Neural progenitor cell (in vitro differentiated cells): ENCODE results near the gene PARP8. TPM values are rescaled to one million over a fixed set of nuclear protein-coding genes. Genes with fewer than 3 reads are reported as not detected.

ENCODE experiments used
- DNase-seq: peaks from one replicate; pipeline ENCODE4 v3.0.0-alpha.2; 2016; ENCODE audit warnings: low spot score
- H2AFZ ChIP-seq: fragments of 200-600 bp; sonication (generic); replicated peaks from 2 replicates; pipeline ENCODE4 v1.6.1; 2016; ENCODE audit warnings: antibody characterized with exemption
- H3F3A ChIP-seq: fragments of 200-600 bp; sonication (generic); 2 replicates; pipeline ENCODE4 v1.6.1; 2016; ENCODE audit warnings: antibody characterized with exemption, low read depth
- H3K27ac ChIP-seq: fragments of 200-600 bp; sonication (generic); 2 replicates; pipeline ENCODE4 v1.5.1; 2016; ENCODE audit warnings: mild to moderate bottlenecking
- H3K27me3 ChIP-seq: fragments of 200-600 bp; sonication (generic); 2 replicates; pipeline ENCODE4 v1.6.1; 2016; ENCODE audit warnings: mild to moderate bottlenecking, moderate library complexity
- H3K36me3 ChIP-seq: fragments of 200-600 bp; sonication (generic); 2 replicates; pipeline ENCODE4 v1.5.1; 2016
- H3K4me1 ChIP-seq: fragments of 200-600 bp; sonication (generic); 2 replicates; pipeline ENCODE4 v1.6.1; 2016; ENCODE audit warnings: mixed run types
- H3K4me2 ChIP-seq: fragments of 200-600 bp; sonication (generic); 2 replicates; pipeline ENCODE4 v1.6.1; 2016
- H3K4me3 ChIP-seq: fragments of 200-600 bp; sonication (generic); 2 replicates; pipeline ENCODE4 v1.5.1; 2016
- H3K79me2 ChIP-seq: fragments of 200-600 bp; sonication (generic); 2 replicates; pipeline ENCODE4 v1.6.1; 2016; ENCODE audit warnings: low read depth
- H3K9ac ChIP-seq: fragments of 200-600 bp; sonication (generic); 2 replicates; pipeline ENCODE4 v1.6.1; 2016
- H3K9me3 ChIP-seq: fragments of 200-600 bp; sonication (generic); 2 replicates; pipeline ENCODE4 v1.5.1; 2016; ENCODE audit warnings: low read depth
- H4K20me1 ChIP-seq: fragments of 200-600 bp; sonication (generic); 2 replicates; pipeline ENCODE4 v1.6.1; 2016; ENCODE audit warnings: low read depth
- H3K27ac Mint-ChIP-seq: 3 replicates; pipeline ENCODE4 v1.8.0; 2021; ENCODE audit warnings: mixed read lengths
- H3K27me3 Mint-ChIP-seq: 2 replicates; pipeline ENCODE4 v1.8.0; 2022; ENCODE audit warnings: low read depth, mild to moderate bottlenecking, inconsistent platforms, moderate library complexity, mixed read lengths; ENCODE audit not compliant: insufficient read depth
- H3K36me3 Mint-ChIP-seq: 3 replicates; pipeline ENCODE4 v1.8.0; 2021; ENCODE audit warnings: mixed read lengths
- H3K4me1 Mint-ChIP-seq: 3 replicates; pipeline ENCODE4 v1.8.0; 2021; ENCODE audit warnings: mixed read lengths
- H3K4me3 Mint-ChIP-seq: 3 replicates; pipeline ENCODE4 v1.8.0; 2021; ENCODE audit warnings: mild to moderate bottlenecking, moderate library complexity, mixed read lengths
- H3K9me3 Mint-ChIP-seq: 3 replicates; pipeline ENCODE4 v1.8.0; 2020; ENCODE audit warnings: mixed read lengths
- EZH2 ChIP-seq: fragments of 200-600 bp; sonication (generic); IDR thresholded peaks from 2 replicates; pipeline ENCODE4 v1.6.1; 2017; ENCODE audit warnings: antibody characterized with exemption, mild to moderate bottlenecking, moderate library complexity
- EZH2phosphoT487 ChIP-seq: fragments of 200-600 bp; sonication (generic); IDR thresholded peaks from 2 replicates; pipeline ENCODE4 v1.6.1; 2017; ENCODE audit warnings: antibody characterized with exemption
- total RNA-seq: library from RNA; depleted of rRNA; stranded (reverse); fragments of >200 nt; gene quantifications from 2 replicates; pipeline ENCODE4 v1.2.3, GENCODE V29; 2015; ENCODE audit warnings: low replicate concordance
- TF ChIP-seq, protein P1 (sequence below): fragments of 200-600 bp; sonication (generic); IDR thresholded peaks from 2 replicates; pipeline ENCODE4 v1.5.1; 2017; ENCODE audit warnings: antibody characterized with exemption, mild to moderate bottlenecking

The PARP8 gene
- total RNA-seq, 1 donor from 2014 or later: 38.9 TPM

DNA sequence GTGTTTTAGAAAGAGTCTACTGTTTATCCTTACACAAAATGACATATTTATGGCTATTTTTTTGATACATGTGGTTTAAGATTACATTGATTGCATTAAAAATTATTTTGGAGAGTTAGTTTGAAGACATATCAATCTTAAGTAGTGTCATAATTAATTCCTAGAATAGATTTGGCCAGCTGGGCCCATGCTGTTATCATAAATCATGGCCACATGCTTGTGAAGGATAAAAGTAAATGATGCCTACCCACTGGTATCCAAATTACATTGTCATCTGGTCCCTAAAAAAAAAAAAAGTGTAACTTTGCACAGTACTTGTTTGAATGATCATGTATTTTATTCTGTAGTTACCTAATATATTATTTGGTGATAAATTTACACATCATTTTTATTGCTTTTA lies 96.9 kb downstream of the PARP8 start:
- Histone ChIP-seq H3K9me3 (no peaks in the 10 kb centered on the region), H3F3A (no peaks in the 10 kb centered on the region), H3K27ac (peak overlapping the region; percentile 44), H3K4me3 (no peak overlapping the region), H3K4me2 (peak overlapping the region; percentile 11), H3K27me3 (no peaks in the 10 kb centered on the region), H3K9ac (no peak overlapping the region), H3K36me3 (no peaks in the 10 kb centered on the region), H3K4me1 (peaks cover 12% of the 10 kb centered on the region), H3K79me2 (peaks cover 2% of the 10 kb centered on the region), H2AFZ (no peak overlapping the region), H4K20me1 (no peaks in the 10 kb centered on the region)
- Mint-ChIP-seq H3K36me3 (peaks cover 13% of the 10 kb centered on the region), H3K27ac (no peak overlapping the region), H3K4me3 (no peak overlapping the region), H3K9me3 (no peaks in the 10 kb centered on the region), H3K27me3 (no peaks in the 10 kb centered on the region), H3K4me1 (peaks cover 8% of the 10 kb centered on the region)
- DNase-seq: no peak
- no peak for TF ChIP-seq EZH2
- no peak for TF ChIP-seq EZH2phosphoT487
- TF ChIP-seq, protein P1, sequence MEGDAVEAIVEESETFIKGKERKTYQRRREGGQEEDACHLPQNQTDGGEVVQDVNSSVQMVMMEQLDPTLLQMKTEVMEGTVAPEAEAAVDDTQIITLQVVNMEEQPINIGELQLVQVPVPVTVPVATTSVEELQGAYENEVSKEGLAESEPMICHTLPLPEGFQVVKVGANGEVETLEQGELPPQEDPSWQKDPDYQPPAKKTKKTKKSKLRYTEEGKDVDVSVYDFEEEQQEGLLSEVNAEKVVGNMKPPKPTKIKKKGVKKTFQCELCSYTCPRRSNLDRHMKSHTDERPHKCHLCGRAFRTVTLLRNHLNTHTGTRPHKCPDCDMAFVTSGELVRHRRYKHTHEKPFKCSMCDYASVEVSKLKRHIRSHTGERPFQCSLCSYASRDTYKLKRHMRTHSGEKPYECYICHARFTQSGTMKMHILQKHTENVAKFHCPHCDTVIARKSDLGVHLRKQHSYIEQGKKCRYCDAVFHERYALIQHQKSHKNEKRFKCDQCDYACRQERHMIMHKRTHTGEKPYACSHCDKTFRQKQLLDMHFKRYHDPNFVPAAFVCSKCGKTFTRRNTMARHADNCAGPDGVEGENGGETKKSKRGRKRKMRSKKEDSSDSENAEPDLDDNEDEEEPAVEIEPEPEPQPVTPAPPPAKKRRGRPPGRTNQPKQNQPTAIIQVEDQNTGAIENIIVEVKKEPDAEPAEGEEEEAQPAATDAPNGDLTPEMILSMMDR: no peak

DNA sequence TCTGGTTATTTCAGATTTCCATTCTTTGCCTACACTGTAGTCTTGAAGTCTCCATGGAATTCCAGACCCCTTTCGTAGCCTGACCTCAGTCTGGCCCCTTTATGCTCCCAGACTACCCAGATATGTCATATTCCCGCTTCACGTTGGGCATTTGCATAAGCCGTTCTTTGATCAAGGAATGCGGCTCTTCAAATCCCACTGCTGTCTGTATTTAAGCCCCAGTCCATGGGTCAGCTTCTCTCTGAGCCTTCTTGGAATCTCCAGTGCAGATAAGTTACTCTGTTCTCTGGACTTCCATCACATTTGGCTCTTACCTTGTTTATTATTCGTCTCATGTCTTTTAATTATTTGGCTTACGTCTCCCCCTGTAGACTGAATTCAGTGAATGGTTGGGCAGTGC lies 97.4 kb downstream of the PARP8 start:
- no peaks in the 10 kb centered on the region for H3F3A ChIP-seq
- Mint-ChIP-seq H3K4me1 (peaks cover 8% of the 10 kb centered on the region), H3K9me3 (no peaks in the 10 kb centered on the region), H3K4me3 (no peak overlapping the region), H3K27ac (peak overlapping the region; percentile 22), H3K27me3 (no peaks in the 10 kb centered on the region), H3K36me3 (peaks cover 13% of the 10 kb centered on the region)
- H3K4me1 ChIP-seq: peaks cover 12% of the 10 kb centered on the region
- H3K4me3 ChIP-seq: no peak overlapping the region
- DNase-seq: peak; percentile 49
- H3K27me3 ChIP-seq: no peaks in the 10 kb centered on the region
- no peak overlapping the region for H2AFZ ChIP-seq
- TF ChIP-seq, protein P1: peak; percentile 13
- no peak for TF ChIP-seq EZH2phosphoT487
- no peak for TF ChIP-seq EZH2
- H3K4me2 ChIP-seq: peak overlapping the region; percentile 11
- H3K27ac ChIP-seq: peak overlapping the region; percentile 44
- H3K9me3 ChIP-seq: no peaks in the 10 kb centered on the region
- no peaks in the 10 kb centered on the region for H3K36me3 ChIP-seq
- H4K20me1 ChIP-seq: no peaks in the 10 kb centered on the region
- H3K79me2 ChIP-seq: peaks cover 2% of the 10 kb centered on the region
- H3K9ac ChIP-seq: no peak overlapping the region

DNA sequence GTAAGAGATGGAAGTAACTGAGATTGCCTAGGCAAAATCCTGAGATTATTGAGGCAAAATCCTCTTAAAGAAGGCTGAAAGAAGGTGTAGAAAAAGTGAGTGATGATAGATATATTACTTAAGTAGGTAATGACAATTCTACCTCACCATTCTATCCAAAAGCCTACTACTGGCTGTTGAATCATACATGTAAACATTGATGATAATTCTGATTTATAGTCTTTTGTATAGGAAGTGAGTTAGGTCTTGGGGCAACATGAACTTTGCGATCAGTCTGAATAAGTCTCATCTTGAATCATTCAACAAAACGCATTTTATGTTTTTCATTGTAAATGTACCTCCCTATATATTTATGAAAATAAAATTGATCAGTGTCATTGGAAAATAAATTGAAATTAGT lies 99.6 kb downstream of the PARP8 start:
- Mint-ChIP-seq H3K27ac (no peak overlapping the region), H3K4me3 (no peak overlapping the region), H3K36me3 (peaks cover 13% of the 10 kb centered on the region), H3K4me1 (peaks cover 8% of the 10 kb centered on the region), H3K27me3 (no peaks in the 10 kb centered on the region), H3K9me3 (no peaks in the 10 kb centered on the region)
- H3K9ac ChIP-seq: no peak overlapping the region
- no peaks in the 10 kb centered on the region for H3K36me3 ChIP-seq
- no peaks in the 10 kb centered on the region for H4K20me1 ChIP-seq
- peaks cover 12% of the 10 kb centered on the region for H3K4me1 ChIP-seq
- H3K79me2 ChIP-seq: no peaks in the 10 kb centered on the region
- no peaks in the 10 kb centered on the region for H3K9me3 ChIP-seq
- H3F3A ChIP-seq: no peaks in the 10 kb centered on the region
- TF ChIP-seq, protein P1: no peak
- TF ChIP-seq EZH2: no peak
- no peak for TF ChIP-seq EZH2phosphoT487
- H3K27me3 ChIP-seq: no peaks in the 10 kb centered on the region
- H3K4me3 ChIP-seq: no peak overlapping the region
- no peak overlapping the region for H3K27ac ChIP-seq
- H3K4me2 ChIP-seq: no peak overlapping the region
- H2AFZ ChIP-seq: no peak overlapping the region
- DNase-seq: no peak
